Retinal pigment epithelial cell (primary cell): ENCODE results near the gene IFTAP.

Source experiments
- DNase-seq: peaks from one replicate; pipeline ENCODE4 v3.0.0-alpha.2; 2010; ENCODE audit warnings: low read depth
- H3K4me3 ChIP-seq: 2 replicates; pipeline ENCODE4 v1.5.1; 2011; ENCODE audit warnings: mild to moderate bottlenecking, low read length, control low read depth, moderate library complexity
- CTCF ChIP-seq: conservative IDR thresholded peaks from 2 replicates; pipeline ENCODE4 v1.5.1; 2011; ENCODE audit warnings: low read depth, low read length, control low read depth, inconsistent platforms

IFTAP gene

DNA sequence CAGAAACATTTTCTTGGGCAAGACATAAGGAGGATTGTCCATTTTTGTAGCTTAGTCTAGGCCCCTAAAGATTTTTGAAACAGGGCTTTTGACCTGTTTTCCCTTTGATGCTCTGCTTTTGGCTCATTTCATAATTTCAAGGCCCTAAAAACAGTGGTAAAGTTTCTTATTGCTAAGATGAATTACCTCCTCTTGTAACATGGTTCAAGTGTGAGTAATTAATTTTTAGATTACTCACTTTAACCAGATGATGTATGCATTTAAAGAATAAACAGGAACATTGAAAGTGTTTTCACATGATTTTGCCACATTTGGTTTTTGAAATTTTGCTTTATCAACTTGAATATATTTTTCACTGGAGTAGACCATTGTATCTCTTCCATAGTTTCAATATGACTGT is 2.6 kb downstream of the IFTAP start:
- no peak for TF ChIP-seq CTCF
- no peak for DNase-seq
- no peak overlapping the region for H3K4me3 ChIP-seq

GRCh38 chr11:36598051-36598450 is 3.7 kb downstream of the IFTAP start, which contains the start of gene RAG2:
RAG2 (minus strand) TSS chr11:36598236; CDS start chr11:36594168, 4,068 bp downstream.
- no peak within 1 kb of the TSS for H3K4me3 ChIP-seq
- no peak for TF ChIP-seq CTCF
- DNase-seq: no peak

- TF ChIP-seq CTCF: no peak
- DNase-seq: no peak
- H3K4me3 ChIP-seq: no peak overlapping the region
Observed at GRCh38 chr11:36600180-36600579, 5.9 kb downstream of the IFTAP start.

GRCh38 chr11:36601155-36601554 is 6.9 kb downstream of the IFTAP start:
- no peak for TF ChIP-seq CTCF
- no peak overlapping the region for H3K4me3 ChIP-seq
- no peak for DNase-seq

DNA sequence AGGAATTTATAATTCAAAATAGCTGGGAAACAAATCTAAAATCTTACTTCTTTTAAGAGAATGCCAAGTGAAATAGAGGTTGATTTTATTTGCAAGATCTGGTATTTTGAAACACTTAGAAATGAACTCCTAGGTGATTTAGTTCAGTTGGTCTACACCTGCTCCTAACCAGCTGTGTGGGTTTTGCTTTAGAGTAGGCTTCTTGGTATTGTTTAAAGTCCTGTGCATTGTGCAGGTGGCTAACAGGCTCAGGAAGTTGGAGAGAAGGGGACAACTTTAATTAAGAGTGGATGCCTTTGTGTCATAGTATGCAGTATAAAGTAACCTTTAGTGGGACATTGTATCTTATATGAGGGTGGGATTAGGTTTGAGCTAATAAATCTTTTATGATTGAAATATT is 7.8 kb downstream of the IFTAP start:
- H3K4me3 ChIP-seq: no peak overlapping the region
- no peak for DNase-seq
- no peak for TF ChIP-seq CTCF

DNA sequence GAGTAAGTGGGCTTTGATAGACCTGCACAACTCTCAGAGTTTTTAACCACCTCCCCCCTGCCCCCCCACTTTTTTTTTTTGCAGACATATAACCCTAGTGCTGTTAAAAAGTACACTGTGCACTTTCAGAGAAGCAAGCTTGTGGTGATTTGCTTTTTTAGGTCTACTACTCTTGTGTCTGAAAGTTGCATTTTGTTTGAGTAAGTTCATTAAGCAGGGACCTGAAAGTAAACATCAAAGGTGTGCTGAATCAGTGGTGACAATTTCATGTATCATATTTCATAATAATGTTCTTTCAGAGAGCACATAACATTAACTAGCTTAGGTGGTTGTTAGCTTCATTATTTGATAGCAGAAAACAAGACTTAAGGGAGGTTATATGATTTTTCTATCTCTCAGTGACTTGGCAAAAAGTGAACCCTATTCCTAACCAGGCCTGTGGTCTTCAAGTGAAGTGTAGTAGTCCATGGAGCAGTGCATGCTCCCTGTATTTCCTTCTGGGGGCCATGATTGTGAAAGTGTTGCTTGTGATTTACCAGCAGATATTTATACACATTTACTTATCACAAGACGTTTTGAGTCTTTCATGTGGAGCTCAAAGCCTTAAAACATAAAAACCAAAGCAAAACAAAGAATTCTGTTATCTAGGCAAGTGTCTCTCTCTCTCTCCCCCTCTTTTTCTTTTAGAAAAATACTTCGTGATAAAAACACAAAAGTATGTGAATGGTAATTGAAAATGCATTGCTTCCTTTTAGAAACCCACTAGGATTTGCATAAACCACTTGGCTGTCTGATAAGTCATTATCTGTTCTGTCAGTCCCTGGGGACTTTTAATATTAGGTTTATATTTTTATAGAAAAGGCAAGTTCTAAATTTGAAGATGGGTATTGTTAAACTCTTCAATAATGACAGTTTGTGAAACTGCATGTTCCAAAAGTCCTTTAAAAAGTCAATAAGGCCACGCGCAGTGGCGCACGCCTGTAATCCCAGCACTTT is 11.2 kb downstream of the IFTAP start:
- no peak overlapping the region for H3K4me3 ChIP-seq
- DNase-seq: no peak
- no peak for TF ChIP-seq CTCF

GRCh38 chr11:36608491-36609199 is 14.3 kb downstream of the IFTAP start:
- DNase-seq: no peak

More at GRCh38 chr11:36608491-36609199, 14.3 kb downstream of the IFTAP start:
- no peak for TF ChIP-seq CTCF
- no peak overlapping the region for H3K4me3 ChIP-seq
